Tibial nerve (tissue), 3 donors: Measurements from ENCODE around the gene AK2.

ENCODE experiments used
- POLR2A ChIP-seq, 2 donors: fragments of 450-650 bp; IDR thresholded peaks; one replicate each; pipeline ENCODE4 v1.6.1; 2017; ENCODE audit warnings: antibody characterized with exemption in 2 of 2, mild to moderate bottlenecking in 2 of 2, moderate library complexity in 2 of 2
- TF ChIP-seq, protein P1 (sequence below), 5 experiments: fragments of 200-600 bp in 3 of 5; fragments of 450-650 bp in 2 of 5; sonication (generic) in 3 of 5; IDR thresholded peaks; one replicate each; pipeline ENCODE4 v1.5.1; 2016 to 2019; ENCODE audit warnings: antibody characterized with exemption in 5 of 5, mild to moderate bottlenecking in 3 of 5, moderate library complexity in 2 of 5

GRCh38 chr1:33048426-33048825, 11.7 kb upstream of the AK2 start:
- TF ChIP-seq, protein P1, sequence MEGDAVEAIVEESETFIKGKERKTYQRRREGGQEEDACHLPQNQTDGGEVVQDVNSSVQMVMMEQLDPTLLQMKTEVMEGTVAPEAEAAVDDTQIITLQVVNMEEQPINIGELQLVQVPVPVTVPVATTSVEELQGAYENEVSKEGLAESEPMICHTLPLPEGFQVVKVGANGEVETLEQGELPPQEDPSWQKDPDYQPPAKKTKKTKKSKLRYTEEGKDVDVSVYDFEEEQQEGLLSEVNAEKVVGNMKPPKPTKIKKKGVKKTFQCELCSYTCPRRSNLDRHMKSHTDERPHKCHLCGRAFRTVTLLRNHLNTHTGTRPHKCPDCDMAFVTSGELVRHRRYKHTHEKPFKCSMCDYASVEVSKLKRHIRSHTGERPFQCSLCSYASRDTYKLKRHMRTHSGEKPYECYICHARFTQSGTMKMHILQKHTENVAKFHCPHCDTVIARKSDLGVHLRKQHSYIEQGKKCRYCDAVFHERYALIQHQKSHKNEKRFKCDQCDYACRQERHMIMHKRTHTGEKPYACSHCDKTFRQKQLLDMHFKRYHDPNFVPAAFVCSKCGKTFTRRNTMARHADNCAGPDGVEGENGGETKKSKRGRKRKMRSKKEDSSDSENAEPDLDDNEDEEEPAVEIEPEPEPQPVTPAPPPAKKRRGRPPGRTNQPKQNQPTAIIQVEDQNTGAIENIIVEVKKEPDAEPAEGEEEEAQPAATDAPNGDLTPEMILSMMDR (IDR thresholded peaks at IDR 0.05), result no peak
- TF ChIP-seq POLR2A (IDR thresholded peaks at IDR 0.05), result no peak
